Pancreas (tissue), 10 donors: ENCODE measurements around the gene CHPF. TPM values are rescaled to one million over a fixed set of nuclear protein-coding genes. Genes with fewer than 3 reads are reported as not detected.

Experiments
- ATAC-seq, 4 donors: fragments of 200-7000 bp; cut with Tn5 transposase; one replicate each; pipeline versions ENCODE4 v1.8.0 to v1.9.1; 2020; ENCODE audit warnings: mild to moderate bottlenecking in 4 of 4, moderate library complexity in 4 of 4
- DNase-seq, 6 donors: peaks; one replicate each; pipeline ENCODE4 v3.0.0-alpha.2; 2020
- FAIRE-seq: peaks from 2 replicates; lab custom pipeline; 2012; peaks lifted over from hg19 to GRCh38; lab: Jason Lieb, UNC
- H3K27ac ChIP-seq, 4 donors: fragments of 200-600 bp; sonication (generic); 1 replicate in 3 of 4; 2 replicates in 1 of 4; pipeline versions ENCODE4 v1.5.0 to v1.8.0; 2020
- H3K27me3 ChIP-seq, 4 donors: fragments of 200-600 bp; one replicate each; pipeline ENCODE4 v1.8.0; 2021
- H3K36me3 ChIP-seq, 3 donors: fragments of 200-600 bp; sonication (generic) in 1 of 3; one replicate each; pipeline versions ENCODE4 v1.5.0 to v1.8.0; 2020 to 2021
- H3K4me1 ChIP-seq, 3 donors: fragments of 200-600 bp; one replicate each; pipeline ENCODE4 v1.8.0; 2021
- H3K4me3 ChIP-seq, 4 donors: fragments of 200-600 bp; sonication (generic) in 2 of 4; one replicate each; pipeline versions ENCODE4 v1.5.0 to v1.8.0; 2020 to 2021
- H3K9me3 ChIP-seq, 4 donors: fragments of 200-600 bp; one replicate each; pipeline ENCODE4 v1.8.0; 2021
- CTCF ChIP-seq, 4 donors: fragments of 200-600 bp; sonication (generic) in 3 of 4; IDR thresholded peaks; one replicate each; pipeline versions ENCODE4 v1.5.0 to v1.8.0; 2021; ENCODE audit warnings: antibody characterized with exemption in 4 of 4
- WGBS, 2 donors: extraction: QIAGEN DNeasy Blood & Tissue Kit; methylation state at CpG; one replicate each; pipeline ENCODE4 v1.1.7; 2013; 5-methylcytosine and 5-hydroxymethylcytosine counted together
- intact Hi-C, 3 donors: fragments of 100-400 bp; cut with DNase I; formaldehyde crosslinking; loops; one replicate each; pipeline versions ENCODE4 v1.11.1 to v1.14.2; 2022
- polyA plus RNA-seq, 2 donors: library from polyadenylated mRNA; stranded (reverse); fragments of 200-250 nt; gene quantifications; one replicate each; pipeline ENCODE4 v1.2.3, GENCODE V29; 2013
- total RNA-seq, 6 donors: library from RNA; stranded (reverse); fragmentation: NEBNext Ultra II Directional in 4 of 6; extraction: Animal tissue kit (Norgen Biotek cat#: 25700) in 4 of 6; gene quantifications; one replicate each; pipeline versions ENCODE4 v1.2.1 to v1.2.4, GENCODE V29; 2021 to 2023
- donor health status: healthy with polysubstance abuse.
- donor health status: DM: no; HTN: no; CAD: no; lungs with moderate emphysema.
- donor health status: DM: no; HTN: no; CAD: no.
- donor health status: control.
- donor health status: control.
- donor health status: Bipolar disorder and iron deficiency.
- donor health status: DM: yes; HTN: yes; CAD: no.
- donor health status: DM: no; HTN: no; CAD: no.
- donor health status: DM: no; HTN: no; CAD: no.
- donor health status: DM: yes; HTN: yes; CAD: no.

CHPF gene
- total and polyA plus RNA-seq, 8 donors = 55.1 to 105 (median 68.5) TPM

DNA sequence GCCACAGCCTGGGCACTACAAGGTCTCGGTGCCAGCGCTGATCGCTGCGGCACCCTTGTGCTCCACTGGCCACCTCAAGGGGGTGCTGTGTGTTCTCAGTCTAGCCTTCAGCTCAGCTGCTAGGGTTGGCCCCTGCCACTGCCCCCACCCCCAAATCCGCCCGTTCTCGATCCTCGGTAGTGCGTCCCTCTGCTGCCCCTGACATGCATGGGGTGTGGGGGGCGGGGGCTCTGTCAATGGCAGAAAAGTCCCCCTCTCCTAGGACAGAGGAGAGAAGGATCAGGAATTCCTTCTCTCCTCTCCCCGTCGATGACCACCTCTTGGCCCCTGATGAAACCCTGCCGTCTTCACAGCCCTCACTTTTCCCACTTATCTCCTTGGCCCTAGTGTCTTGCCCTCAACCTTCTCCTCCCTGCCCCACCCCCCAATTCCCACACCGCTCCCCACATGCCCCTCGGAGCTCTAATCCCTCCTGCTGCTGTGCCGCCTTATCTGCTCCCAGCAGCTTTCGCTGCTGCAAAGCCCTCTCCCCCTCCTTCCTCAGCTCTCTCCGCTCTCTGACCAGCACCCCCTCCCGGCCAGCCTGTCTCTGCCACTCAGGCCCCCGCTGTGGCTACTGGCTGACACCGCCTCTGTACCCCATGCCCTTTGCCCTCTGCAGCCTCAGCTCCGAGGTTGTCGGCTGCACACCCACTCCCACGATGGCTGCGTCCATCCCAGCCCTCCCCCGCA is 33.7 kb downstream of the CHPF start:
- peaks cover 0 to 4% (median 0%) of the 10 kb centered on the region in 3 donors for H3K4me1 ChIP-seq
- H3K36me3 ChIP-seq = peaks cover 0 to 13% (median 0%) of the 10 kb centered on the region in 3 donors
- no peak overlapping the region for H3K27ac ChIP-seq
- DNase-seq (peak; percentile 52 to 80 (median 69)), ATAC-seq (peak; percentile 84 to 95 (median 89)), FAIRE-seq (no peak)
- intact Hi-C loops = no loop called here
- TF ChIP-seq CTCF (IDR thresholded peaks at IDR 0.05) = peak; percentile 34 to 62 (median 50)
- H3K4me3 ChIP-seq = peak overlapping the region in 2 of 4 donors; percentile 18 to 33
- H3K9me3 ChIP-seq = no peaks in the 10 kb centered on the region
- H3K27me3 ChIP-seq = no peaks in the 10 kb centered on the region
- 2% methylated on average over 24 to 26 of the region's 26 CpGs for WGBS, 2 donors

GRCh38 chr2:219508971-219509779 is 34.4 kb downstream of the CHPF start:
- 7 to 11% methylated on average over 12 to 14 of the region's 14 CpGs for WGBS, 2 donors
- H3K9me3 ChIP-seq = no peaks in the 10 kb centered on the region
- ATAC-seq (peak; percentile 19 to 33 (median 27)), FAIRE-seq (no peak), DNase-seq (peak in 1 of 6 donors; percentile 30)
- peaks cover 0 to 17% (median 0%) of the 10 kb centered on the region in 3 donors for H3K36me3 ChIP-seq
- no peak overlapping the region for H3K27ac ChIP-seq
- H3K4me3 ChIP-seq = no peak overlapping the region
- no peaks in the 10 kb centered on the region for H3K27me3 ChIP-seq
- TF ChIP-seq CTCF (IDR thresholded peaks at IDR 0.05) = no peak
- intact Hi-C loops = no loop called here
- peaks cover 0 to 4% (median 0%) of the 10 kb centered on the region in 3 donors for H3K4me1 ChIP-seq

- Histone ChIP-seq H3K4me1 (peaks cover 0 to 4% (median 0%) of the 10 kb centered on the region in 3 donors), H3K27ac (no peak overlapping the region), H3K4me3 (no peak overlapping the region), H3K36me3 (peaks cover 0 to 23% (median 0%) of the 10 kb centered on the region in 3 donors), H3K27me3 (no peaks in the 10 kb centered on the region), H3K9me3 (no peaks in the 10 kb centered on the region)
- ATAC-seq (no peak), FAIRE-seq (no peak), DNase-seq (peak in 2 of 6 donors; percentile 28 to 64)
- TF ChIP-seq CTCF (IDR thresholded peaks at IDR 0.05) = no peak
- 71 to 77% methylated on average over 4 of the region's 4 CpGs for WGBS, 2 donors
- intact Hi-C loops = no loop called here
These were observed 35.2 kb downstream of the CHPF start for GRCh38 chr2:219508444-219508734.

- ATAC-seq (no peak), FAIRE-seq (no peak), DNase-seq (peak in 1 of 6 donors; percentile 47)
- Histone ChIP-seq H3K4me1 (peaks cover 0 to 4% (median 0%) of the 10 kb centered on the region in 3 donors), H3K9me3 (no peaks in the 10 kb centered on the region), H3K27me3 (no peaks in the 10 kb centered on the region), H3K4me3 (no peak overlapping the region), H3K36me3 (peaks cover 0 to 23% (median 0%) of the 10 kb centered on the region in 3 donors), H3K27ac (no peak overlapping the region)
- intact Hi-C loops = no loop called here
- 43 to 48% methylated on average over 8 of the region's 8 CpGs for WGBS, 2 donors
- TF ChIP-seq CTCF (IDR thresholded peaks at IDR 0.05) = no peak
These were observed 35.8 kb downstream of the CHPF start for GRCh38 chr2:219507581-219508443.
